Hypothalamus (tissue), 51 donors: ENCODE results near the gene PPM1H.

Experiments used
- DNase-seq, 51 donors: peaks; one replicate each; lab custom pipeline; 2025; lab: John Stamatoyannopoulos, UW

PPM1H gene

DNA sequence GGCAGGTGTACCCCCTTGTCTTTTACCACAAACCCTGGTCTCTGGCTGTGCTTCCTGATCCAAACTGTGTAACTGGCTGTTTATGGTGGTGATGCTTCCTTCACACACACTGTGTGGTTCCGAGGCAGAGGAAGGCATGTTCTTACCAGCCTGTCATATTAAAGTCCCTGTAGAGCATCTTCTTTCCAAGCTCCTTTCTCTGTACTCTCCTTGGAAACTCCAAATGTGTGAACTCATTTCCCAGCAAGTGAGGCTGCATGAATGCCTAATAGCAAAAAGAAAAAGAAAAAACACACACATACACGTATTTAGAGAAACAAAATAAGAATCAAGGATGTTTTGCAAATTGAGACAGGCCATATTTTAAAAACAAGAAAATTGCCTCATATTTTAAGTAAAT, 214.9 kb downstream of the PPM1H start:
- no peak for DNase-seq

- DNase-seq = no peak
These were observed 216.1 kb downstream of the PPM1H start for GRCh38 chr12:62718762-62719426.

DNA sequence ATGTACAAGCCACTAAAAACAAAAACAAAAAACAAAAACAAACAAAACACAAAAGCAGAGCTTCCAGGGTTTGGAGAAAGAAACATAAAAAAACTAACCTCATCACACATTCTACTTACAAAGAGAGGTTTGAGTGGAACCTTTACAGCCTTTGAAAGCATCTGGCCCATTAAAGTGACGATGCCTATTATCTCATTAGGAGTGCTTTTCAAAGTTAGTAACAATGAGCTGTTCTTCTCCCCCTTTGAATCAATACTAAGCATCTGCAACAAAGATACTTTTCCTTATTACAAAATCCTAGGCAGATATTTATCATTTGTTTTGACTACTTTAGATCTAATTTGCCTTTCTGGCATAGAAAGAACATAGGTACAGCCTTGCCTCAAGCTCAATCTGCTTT, 217.3 kb downstream of the PPM1H start:
- DNase-seq = no peak

DNA sequence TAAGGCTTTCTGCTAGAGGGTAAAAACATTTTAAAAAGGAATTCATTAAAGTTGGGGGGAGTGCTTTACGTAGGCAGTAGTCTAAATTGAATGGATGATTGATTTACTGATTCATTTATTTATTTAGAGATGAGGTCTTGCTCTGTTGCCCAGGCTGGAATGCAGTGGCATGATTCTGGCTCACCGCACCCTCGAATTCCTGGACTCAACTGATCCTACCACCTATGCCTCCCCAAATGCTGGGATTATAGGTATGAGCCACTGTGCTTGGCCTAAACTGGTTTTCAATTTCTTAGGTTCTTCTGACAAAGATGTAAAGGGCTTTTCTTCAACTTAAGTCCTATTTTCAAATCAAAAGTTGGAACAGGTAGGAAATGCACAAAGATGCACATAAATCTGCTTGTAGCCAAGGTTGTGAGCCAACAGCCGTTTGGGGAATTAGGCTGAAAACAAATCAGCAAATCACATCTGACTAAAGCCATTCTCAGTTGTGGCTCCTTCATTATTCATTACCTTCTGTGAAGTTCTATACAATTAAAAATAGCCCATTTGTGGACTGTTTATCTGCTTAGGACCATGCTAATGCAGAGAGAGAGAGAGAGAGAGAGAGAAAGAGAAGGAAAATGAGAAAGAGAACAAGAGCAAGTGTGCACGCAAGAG, 218.0 kb downstream of the PPM1H start:
- no peak for DNase-seq

GRCh38 chr12:62716037-62716436, 218.9 kb downstream of the PPM1H start:
- no peak for DNase-seq

DNA sequence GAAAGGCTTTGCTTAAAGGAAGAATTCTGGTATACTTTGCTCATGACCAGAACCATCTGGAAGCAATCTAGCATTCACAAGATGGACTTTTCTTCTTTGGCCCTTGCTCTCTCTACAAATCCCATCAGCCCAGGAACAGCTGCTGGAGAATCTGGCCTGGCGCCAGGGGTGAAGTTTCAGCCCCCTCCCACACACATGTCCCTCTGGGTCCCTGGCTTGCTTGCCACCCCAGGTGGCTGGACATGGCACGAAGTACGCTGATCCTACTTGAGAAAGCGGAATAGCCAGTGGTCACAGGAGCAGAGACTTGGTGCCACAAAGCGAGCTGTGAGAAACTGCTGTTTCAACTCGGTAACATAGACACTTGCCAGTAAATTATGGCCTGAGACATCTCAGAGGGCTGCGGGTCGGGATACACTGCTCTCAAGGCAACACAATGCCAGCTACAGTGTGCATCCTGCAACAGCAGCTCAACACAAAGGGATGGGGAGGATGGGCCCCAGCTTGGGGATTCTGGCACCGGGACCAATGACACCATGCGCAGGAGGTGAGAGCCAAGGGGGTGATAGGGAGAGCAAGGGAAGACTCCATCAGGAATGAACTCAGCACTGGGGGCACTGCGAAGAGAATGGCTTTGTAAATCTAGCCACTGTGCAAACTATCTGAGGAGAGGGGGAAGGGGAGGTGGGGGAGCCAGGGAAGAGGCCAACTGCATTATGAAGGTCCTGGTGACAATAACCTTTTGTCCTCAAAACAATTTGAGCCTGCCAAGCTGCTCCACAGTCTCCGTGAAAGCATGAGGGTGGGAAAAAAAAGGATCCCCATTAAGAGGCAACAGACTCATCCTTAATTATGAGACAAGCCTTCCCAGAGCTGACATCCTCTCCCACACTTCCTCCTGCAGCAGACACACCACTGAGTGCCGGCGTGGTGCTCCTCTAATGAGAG, 219.9 kb downstream of the PPM1H start:
- DNase-seq = peak in 31 of 51 donors; percentile 10 to 82 (median 40)

DNA sequence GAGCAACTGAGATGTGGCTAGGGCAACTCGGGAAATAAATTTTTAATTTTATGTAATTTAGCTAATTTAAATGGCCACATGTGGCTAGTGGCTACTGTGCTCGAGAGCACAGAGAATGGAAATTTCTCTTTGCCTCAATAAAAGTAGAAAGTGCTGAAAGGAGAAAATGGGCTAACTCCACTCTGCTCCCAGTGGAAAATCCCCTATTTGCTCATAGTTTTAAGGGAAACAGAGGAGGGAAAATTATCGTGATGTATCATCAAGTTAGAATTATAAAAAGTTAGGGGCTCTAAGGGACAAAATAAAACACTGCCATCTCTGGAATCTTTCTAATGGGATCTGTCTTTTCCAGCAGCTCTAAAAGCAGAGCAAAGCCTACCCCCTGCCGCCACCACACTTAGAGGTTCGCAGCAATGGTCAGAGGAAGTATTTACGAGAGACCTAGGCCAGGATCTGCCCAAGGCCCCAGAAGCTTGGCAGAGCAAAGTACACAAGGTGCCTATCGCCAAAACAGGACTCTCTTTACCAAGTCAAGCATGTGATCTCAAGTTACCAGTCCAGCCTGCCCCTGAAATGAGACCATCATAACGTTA, 220.7 kb downstream of the PPM1H start:
- DNase-seq = no peak

DNA sequence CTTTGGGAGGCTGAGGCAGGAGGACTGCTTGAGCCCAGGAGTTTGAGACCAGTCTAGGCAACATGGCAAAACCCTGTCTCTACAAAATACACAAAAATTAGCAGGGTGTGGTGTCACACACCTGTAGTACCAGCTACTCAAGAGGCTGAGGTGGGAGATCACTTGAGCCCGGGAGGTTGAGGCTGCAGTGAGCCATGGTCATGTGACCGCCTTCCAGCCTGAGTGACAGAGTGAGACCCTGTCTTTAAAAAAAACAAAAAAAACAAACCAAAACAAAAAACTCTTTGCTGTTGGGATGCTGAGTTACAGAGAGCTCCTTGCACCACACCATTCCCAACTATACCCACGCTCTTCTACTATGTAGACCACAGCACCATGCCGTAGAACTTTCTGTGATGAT, 221.2 kb downstream of the PPM1H start:
- DNase-seq = no peak

- DNase-seq = no peak
These were observed 222.0 kb downstream of the PPM1H start for GRCh38 chr12:62712681-62713573.

- no peak for DNase-seq
These were observed 223.2 kb downstream of the PPM1H start for GRCh38 chr12:62711631-62712241.

DNA sequence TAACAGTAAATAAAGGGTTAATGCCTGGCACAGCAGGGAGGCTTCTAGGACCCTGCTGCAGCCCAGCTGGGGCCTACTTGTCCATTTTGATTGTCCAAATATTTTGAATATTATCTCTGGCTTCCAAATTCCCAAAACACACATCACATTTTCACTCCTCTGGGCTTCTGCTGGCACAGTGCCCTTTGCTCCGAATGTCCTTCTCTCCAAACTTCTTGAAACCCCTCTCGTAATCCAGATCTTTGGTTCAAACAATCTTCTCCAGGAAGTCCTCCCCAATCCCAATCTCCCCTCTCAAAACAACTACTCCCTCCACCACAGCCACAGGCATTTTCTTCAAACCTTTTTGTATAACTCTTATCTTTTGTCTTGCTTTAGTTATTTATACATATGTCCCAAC, 225.6 kb downstream of the PPM1H start:
- no peak for DNase-seq

DNA sequence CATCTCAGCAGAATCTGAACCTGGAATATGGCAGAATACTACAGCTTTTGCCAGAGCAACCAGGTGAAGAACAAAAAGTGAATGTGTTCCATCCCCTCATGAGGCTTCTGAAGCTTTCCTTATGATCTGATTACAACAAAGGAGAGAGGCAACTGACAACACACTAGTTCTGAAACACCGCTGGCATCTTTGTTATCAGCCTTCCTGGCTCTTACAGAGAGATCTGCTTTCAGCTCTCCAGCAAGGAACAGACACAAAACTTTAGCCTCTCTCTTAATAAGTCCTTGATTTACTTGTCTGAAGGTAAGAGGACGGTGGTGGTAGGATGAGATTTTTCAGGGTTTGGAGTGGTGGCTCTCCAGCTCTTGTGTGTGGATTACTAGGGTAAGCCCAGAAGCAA, 227.0 kb downstream of the PPM1H start:
- DNase-seq = no peak

DNA sequence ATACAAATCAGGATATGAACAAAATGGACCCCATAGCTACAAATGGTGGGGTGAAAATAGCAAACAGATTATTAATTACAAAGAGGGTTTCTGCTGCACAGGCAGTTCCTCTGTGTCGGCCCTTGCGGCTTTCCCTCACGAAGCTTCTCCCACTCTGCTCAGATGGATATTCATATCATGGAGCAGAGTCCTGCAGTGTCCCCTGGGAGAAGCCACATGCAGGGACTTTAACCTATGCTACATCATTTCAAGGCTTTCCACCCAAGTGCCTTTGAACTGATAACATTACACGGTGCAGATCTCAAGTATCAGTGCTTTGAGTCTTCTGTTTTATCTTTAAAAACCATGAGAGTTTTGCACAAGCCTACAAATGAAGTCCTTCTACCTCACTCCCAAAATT, 229.1 kb downstream of the PPM1H start:
- DNase-seq = no peak

DNA sequence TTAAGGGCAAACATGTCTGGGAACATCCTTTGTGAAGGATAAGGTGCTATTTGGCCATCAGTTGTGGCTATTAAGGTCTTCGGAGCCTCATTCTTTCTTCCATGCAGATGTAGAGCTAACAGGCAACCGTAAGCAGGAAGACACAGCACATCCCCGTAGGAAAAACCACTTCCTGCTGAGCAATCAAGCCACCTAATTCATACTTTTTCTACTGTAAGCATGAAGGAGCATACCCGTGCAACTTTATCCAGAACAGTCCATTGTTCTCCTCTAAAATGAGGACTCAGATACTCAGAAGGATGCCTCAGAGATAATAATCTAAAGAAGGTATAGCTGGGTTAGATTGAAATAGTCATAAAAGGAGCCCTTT, 232.0 kb downstream of the PPM1H start:
- no peak for DNase-seq

DNA sequence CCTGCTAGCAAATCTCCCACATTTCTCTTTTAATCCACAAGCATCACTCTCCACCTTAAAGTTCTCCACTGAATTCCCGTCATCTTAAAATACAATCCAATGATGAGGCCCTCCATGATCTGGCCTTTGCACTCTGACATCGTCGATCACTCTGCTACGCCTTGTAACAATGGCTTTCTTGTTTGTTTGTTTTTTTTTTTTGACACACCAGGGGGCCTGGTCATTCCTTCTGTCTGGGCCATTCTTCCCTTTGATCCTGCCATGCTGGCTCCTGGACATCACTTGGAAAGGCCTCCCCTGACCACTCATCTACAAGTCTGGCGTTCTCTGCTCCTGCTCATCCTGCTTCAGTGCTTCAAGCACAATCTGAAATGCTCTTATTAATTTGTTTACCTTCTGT, 233.5 kb downstream of the PPM1H start:
- no peak for DNase-seq

DNA sequence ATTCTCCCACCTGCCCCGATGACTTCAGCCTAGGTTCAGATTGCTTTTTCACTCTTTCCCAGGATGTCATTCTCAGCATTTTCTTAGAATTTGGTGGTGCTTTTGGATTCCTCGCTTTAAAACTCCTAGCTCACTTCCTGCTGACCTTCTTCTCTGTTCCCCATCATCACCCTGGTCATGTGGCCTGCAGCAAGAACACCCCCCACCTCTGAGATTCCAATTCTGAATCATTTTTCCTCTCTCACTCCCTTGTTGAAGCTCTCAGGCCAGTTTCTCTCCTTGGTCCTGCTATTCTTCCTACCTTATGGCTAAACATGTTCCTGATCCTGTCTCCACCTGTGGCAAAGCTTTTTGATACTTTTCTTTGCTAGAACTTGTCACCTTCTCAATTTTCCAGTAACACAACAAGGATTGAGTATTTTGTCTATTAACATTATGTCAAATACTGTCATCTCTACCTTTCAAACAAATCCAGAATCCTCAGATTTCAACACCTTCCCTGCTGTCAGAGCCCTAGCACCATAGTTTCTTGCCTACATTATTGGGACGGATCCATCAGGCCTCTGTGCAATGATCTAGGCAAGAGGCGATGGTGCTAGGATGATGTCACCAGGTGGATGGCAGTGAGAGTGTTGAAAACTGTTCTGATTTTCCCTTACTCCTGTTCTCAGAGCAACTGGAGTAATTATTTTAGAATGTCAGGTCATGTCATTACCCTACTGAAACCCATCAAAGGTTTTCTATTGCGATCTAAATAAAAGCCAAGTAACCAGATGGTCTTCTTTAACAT, 234.7 kb downstream of the PPM1H start:
- no peak for DNase-seq

DNA sequence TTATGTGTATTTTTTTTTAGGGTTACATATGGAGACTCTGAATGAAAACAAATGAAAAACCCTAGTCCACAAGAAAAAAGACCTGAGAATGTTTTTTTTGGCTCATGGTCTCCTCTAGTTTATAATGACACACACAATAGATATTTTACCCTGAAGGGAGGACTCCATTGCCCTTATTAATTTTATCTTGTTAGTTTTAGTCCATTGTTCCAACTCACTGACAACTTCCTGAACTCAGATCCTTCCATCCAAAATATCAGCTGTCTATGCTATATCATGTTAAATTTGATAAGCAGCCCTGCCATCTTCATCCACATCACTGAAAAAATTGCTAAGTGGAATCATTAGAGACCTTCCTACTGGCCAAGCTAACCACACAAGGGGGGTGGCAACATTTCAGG, 236.2 kb downstream of the PPM1H start:
- no peak for DNase-seq

DNA sequence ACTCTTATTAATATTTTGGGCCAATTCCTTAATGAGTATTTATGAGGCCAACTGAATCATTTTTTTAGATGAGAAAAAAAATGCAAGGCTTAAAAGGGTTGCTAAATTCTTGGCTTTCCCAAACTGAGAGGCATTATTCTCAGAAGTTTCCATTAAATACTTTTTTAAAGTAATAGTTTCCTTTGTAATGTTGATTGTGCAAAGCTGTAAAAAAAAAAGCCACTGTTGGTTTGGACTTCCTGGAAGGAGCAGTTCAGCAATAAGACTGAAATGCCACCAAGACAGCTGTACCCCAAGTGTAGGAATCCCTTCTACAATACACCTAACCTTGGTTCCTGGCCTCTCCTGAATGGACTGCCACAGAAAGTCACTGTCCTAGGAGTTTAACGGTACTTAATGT, 237.1 kb downstream of the PPM1H start:
- DNase-seq = no peak

- DNase-seq = no peak
These were observed 239.3 kb downstream of the PPM1H start for GRCh38 chr12:62695696-62696095.
